Muscle of arm (tissue), 14 donors: ENCODE measurements around the gene MAP7D3. TPM values are rescaled to one million over a fixed set of nuclear protein-coding genes. Genes with fewer than 3 reads are reported as not detected.
"Not testable (repeated sequence)": the region's sequence is repeated elsewhere in the genome, so short reads cannot be mapped to it uniquely, and the experiment has no call there.

Source experiments
- DNase-seq: peaks from one replicate; pipeline ENCODE4 v3.0.0-alpha.2; 2013
- long read RNA-seq, 11 donors: transcript quantifications; one replicate each; lab custom pipeline, GENCODE V29; 2026
- polyA plus RNA-seq, 12 donors: library from polyadenylated mRNA; unstranded; fragments of 120-200 nt; gene quantifications; one replicate each; pipeline ENCODE4 v1.2.1, GENCODE V29; 2013; ENCODE audit not compliant: insufficient read length in 12 of 12

MAP7D3 gene, protein sequence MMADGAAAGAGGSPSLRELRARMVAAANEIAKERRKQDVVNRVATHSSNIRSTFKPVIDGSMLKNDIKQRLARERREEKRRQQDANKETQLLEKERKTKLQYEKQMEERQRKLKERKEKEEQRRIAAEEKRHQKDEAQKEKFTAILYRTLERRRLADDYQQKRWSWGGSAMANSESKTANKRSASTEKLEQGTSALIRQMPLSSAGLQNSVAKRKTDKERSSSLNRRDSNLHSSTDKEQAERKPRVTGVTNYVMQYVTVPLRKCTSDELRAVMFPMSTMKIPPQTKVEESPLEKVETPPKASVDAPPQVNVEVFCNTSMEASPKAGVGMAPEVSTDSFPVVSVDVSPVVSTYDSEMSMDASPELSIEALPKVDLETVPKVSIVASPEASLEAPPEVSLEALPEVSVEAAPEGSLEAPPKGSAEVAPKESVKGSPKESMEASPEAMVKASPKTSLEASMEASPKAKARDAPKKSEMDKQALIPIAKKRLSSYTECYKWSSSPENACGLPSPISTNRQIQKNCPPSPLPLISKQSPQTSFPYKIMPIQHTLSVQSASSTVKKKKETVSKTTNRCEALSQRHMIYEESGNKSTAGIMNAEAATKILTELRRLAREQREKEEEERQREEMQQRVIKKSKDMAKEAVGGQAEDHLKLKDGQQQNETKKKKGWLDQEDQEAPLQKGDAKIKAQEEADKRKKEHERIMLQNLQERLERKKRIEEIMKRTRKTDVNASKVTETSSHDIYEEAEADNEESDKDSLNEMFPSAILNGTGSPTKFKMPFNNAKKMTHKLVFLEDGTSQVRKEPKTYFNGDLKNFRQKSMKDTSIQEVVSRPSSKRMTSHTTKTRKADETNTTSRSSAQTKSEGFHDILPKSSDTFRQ
- 10 to 100 TPM in 11 of 12 donors, not detected in 1; 11.9 to 53.5 (median 17.0) TPM for polyA plus RNA-seq
- long read RNA-seq, donor 1 = 0 reads
- long read RNA-seq, donor 2 = 0 reads
- long read RNA-seq, donor 3 = 0 reads
- long read RNA-seq, donor 4 = 0 reads
- long read RNA-seq, donor 5, full-length matches to known transcripts = 2 of 10 reads
- long read RNA-seq, donor 5, partial matches to known transcripts = 8 of 10 reads
- long read RNA-seq, donor 5, other reads (novel, unspliced or antisense) = 0 of 10 reads
- long read RNA-seq, donor 6 = 0 reads
- long read RNA-seq, donor 7 = 0 reads
- long read RNA-seq, donor 8, full-length matches to known transcripts = 3 of 8 reads
- long read RNA-seq, donor 8, partial matches to known transcripts = 5 of 8 reads
- long read RNA-seq, donor 8, other reads (novel, unspliced or antisense) = 0 of 8 reads
- long read RNA-seq, donor 9 = 0 reads
- long read RNA-seq, donor 10, full-length matches to known transcripts = 1 of 1 reads
- long read RNA-seq, donor 10, partial matches to known transcripts = 0 of 1 reads
- long read RNA-seq, donor 10, other reads (novel, unspliced or antisense) = 0 of 1 reads
- long read RNA-seq, donor 11, full-length matches to known transcripts = 1 of 1 reads
- long read RNA-seq, donor 11, partial matches to known transcripts = 0 of 1 reads
- long read RNA-seq, donor 11, other reads (novel, unspliced or antisense) = 0 of 1 reads

DNA sequence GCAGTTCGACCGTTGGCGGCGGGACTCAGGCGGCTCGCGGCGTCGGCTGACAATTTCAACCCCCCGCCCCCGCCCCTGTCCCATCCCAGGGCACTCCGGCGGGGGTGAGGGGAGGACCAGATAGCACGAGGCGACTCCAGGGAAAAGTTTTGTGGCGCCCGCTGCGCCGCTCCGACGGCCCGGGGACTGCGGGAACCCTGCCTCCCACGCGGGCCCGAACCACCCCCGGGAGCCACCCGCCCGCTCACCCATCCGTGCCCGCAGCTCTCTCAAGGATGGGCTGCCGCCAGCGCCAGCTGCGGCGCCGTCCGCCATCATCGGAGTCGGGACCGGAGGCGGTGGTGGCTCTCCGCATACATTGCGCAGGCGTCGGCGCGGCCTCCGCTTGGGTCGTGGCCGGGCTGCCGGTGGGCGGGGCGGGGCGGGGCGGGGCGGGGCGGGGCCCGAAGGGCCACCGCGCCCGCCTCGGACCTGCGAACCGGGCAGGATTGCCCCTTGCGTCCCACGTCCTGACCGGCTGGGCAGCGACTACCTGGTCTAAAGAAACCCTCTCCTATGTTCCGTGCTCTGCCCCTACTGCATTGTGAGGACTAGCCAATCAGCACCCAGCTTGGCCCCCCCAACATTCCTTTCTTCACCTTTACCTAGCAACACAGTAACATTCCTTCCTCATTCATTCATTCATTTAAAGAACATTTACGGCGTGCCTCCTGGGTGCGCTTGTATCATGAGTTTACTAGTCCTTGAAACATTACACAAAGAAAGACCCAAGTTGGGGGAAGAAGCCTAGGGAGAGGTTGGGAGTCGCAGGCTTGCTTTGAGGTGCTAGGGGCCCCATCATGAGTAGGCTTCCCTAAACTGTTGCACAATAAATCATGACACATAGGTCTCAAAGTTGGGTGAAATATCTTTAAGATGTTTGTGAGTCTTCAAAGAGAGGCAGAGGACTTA lies at the start of gene MAP7D3:
Gene MAP7D3, minus strand, starts transcription at position 360 of the 951 bp plus-strand sequence. Its CDS starts 42 bp downstream, at position 318.
- DNase-seq = peak; percentile 50

DNA sequence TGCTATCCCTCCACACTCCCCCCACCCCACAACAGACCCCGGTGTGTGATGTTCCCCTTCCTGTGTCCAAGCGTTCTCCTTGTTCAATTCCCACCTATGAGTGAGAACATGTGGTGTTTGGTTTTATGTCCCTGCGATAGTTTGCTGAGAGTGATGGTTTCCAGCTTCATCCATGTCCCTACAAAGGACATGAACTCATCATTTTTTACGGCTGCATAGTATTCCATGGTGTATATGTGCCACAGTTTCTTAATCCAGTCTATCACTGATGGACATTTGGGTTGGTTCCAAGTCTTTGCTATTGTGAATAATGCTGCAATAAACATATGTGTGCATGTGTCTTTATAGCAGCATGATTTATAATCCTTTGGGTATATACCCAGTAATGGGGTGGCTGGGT lies 49.5 kb upstream of the MAP7D3 start, which contains the start of gene ADGRG4:
Gene ADGRG4, plus strand, starts transcription at position 243 of the 400 bp plus-strand sequence. CDS start 7,815 bp downstream, outside the sequence.
- not testable (repeated sequence) for DNase-seq

DNA sequence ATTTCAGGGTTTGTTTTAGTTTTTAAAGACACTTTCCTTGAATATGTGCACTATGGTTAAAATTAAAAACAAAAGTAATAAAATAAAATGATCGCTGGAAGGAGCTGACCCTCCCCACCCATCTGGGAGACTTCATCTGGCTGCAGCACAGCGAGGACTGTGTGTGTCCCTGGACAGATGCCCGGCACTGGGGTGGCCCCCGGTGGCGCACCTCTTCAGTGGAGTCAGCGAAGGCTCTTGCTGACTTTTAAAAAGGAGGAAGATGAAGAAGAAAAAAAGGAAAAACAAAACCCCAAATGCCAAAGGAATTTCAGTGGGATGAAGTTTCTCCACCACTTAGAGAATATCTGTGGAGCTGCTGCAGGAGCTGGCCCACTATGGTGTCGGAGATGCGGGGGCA lies 44.2 kb upstream of the MAP7D3 start:
- no peak for DNase-seq

DNA sequence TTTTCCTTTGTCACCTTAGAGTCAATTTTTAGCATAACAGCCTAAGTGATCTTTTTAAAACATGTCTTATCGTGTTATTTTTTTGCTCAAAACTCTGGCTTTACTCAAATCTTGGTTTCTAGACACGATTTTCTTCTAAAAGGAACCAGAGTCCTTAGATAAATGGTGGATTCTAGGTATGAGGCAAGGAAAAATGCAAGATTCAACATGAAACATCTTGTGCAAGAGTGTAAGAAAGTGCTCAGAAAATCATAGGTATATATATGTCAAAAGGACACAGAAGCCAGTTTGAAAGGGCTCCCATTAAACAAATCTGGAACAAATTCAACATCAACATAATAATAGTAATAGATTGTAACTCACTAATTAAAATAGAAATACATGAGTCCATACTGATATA lies 41.5 kb upstream of the MAP7D3 start:
- no peak for DNase-seq

DNA sequence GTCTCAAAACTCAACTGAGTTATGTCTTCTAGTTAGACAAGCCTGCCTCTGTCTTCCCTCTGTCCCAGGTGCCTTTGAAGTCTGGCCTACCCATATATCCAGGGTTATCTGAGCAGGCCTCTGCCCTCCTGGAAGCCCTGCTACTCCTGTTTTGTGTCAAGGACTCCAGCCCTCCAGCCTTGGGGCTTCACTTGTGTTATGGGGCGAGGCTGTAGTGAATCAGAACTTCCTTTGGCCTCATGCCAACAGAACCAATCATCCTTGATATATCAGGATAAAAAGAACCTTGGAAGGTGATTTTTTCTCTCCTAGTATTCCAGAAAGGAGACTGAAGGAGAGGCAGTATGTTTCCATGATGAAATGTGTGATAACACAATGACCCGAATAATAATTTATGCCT lies 40.6 kb upstream of the MAP7D3 start:
- no peak for DNase-seq

DNA sequence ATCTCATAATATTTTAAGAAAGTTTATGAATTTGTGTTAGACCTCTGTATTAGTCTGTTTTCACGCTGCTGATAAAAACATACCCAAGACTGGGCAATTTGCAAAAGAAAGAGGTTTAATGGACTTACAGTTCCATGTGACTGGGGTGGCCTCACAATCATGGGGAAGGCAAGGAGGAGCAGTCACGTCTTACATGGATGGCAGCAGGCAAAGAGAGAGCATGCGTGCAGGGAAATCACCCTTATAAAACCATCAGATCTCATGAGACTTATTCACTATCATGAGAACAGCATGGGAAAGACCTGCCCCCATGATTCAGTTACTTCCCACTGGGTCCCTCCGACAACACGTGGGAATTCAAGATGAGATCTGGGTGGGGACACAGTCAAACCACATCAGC lies 35.2 kb upstream of the MAP7D3 start:
- DNase-seq = not testable (repeated sequence)

DNA sequence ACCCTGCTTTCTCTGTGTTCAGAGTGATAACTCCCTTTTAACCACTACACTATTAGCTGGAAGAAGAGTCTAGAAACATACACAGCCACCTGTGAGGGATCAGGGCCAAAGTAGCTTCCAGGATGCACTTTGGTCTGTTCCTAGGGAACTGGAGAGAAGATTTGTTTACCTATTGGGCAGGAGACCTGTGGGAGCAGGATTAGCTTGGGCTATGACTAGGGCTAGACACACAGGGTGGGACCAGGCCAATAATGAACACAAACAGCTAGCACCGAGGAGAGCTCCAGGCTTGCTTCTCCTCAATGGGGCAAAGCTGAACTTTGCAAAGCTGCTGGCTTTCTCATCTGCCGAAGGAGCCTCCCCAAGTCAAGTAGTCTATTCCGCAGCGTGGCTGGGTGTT lies 24.4 kb upstream of the MAP7D3 start:
- no peak for DNase-seq

DNA sequence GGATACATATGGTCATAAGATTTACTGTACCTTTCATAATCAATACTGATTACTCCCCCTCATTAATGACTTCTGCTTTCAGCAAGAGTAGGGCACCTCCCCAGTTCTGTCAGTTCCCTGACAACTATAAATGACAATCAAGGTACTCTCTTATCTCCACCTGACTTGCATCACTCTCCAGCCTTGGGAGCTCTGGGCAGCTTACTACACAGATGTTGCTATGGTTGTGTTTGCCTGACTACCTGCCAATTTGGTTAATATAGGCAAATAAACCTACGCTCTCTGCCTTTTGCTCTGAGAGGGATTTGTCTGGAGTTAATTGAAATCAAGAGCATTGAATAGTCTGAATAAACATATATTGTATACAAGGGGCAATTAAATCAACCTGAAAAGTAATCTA lies 22.8 kb upstream of the MAP7D3 start:
- no peak for DNase-seq

DNA sequence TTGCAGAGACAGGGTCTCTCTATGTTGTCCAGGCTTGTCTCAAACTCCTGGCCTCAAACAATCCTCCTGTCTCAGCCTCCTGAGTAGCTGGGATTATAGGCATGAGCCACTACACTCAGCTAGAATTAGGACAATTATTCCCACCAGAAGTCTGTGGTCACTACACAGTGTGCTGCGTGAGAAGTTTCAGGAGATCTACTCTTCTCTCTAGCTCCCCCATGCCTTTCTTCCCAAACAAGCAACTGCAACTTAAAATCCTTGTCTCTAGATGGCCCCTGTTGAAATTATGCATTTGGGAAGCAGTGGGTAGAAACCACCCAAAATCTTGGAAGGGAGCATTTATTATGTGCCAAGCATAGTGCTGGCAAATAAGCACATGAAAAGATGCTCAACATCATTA lies 21.1 kb upstream of the MAP7D3 start:
- DNase-seq = no peak

DNA sequence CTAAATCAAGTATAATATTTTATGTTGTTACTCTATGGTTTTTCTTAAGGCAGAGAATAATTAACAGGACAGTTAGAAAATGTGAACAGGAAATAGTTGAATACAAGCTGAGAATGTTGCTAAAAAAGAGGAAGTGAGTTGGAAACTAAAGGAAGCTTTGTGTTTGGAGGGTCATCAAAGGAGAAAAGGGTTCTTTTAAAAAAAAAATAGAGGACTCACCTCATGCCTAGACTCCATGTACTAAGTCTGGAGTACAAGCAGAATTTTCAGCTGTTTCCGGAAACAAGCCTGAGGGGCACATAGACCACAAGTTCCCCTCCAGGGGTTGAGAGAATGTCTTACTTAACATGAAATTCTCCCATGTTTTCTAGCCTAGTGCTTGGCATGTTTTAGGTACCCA lies 20.1 kb upstream of the MAP7D3 start:
- DNase-seq = no peak

DNA sequence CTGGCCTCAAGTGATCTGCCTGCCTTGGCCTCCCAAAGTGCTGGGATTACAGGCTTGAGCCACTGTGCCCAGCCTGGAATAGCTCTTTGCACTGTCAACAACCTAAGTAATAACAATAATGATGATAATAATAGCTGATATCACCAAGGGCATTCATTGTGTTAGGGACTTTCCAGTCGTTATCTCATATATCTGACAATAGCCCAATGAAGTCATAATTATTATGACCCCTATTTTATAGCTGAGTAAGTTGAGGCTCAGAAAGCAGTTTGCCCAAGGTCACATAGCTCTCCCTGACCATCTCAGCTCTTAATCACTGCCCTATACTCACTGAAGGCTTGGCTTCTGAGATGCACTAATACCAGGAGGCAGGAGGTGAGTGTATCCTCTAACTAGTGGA lies 18.7 kb upstream of the MAP7D3 start:
- DNase-seq = no peak

DNA sequence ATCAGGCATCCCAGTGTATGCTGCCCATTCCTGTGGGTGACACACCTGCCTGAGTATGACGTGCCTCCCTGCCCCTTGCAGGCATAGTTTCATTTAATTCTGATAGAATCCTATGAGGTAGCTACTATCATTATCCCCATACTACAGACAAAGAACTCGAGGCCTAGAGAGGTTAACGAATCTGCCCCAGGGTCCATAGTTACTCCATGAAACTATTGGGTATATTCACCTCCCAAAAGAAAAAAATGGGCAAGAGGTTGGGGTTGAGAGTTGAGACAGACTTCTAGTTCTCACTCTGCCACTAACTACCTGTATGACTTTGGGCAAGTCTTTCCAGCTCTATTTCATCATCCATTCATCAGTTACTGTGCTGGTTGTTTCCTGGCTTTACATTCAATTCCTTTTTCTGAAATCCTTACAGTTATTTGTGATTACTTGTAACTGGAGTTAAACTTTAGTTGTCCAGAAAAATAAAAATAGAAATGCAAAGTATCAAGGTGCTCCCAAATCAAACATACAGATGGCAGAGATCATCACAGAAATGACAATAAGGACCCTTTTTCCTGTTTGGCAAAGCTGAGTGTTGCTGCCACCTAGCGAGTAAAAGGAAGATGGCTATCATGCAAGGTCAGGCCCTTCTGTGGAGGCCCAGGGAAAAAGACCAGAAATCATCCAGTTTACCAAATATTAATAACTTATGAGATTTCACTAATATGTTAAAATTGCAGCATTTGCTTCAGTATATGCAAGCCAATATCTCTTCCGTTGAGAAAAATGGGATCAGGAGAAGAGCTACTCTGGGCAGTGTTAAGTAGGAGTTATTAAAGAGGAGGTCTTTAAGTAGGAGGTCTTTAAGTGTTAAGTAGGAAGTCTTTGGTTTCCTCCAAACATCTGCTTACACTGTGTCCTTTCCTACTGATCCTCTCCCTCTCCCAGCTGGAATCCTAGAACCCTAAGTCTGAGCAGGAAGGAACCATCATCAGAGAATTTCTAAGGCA lies 17.1 kb upstream of the MAP7D3 start:
- peak; percentile 55 for DNase-seq

DNA sequence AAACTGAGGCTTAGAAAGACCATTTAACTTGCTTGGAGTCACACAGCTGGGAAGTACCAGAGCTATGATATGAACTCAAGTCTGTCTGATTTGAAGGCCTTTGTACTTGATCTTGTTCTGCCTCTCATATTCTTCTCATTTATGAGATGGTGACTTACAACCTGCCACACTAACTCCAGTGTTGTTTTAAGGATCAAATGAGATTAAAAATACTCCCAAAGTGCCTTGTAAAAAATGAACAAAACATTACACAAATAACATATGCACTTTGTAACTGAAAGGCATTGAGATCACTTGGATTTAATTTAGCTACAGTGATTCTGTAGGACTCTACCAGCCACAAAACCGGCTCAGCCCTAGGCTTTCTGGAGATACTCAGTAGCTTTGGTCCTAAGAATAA lies 15.6 kb upstream of the MAP7D3 start:
- DNase-seq = no peak

DNA sequence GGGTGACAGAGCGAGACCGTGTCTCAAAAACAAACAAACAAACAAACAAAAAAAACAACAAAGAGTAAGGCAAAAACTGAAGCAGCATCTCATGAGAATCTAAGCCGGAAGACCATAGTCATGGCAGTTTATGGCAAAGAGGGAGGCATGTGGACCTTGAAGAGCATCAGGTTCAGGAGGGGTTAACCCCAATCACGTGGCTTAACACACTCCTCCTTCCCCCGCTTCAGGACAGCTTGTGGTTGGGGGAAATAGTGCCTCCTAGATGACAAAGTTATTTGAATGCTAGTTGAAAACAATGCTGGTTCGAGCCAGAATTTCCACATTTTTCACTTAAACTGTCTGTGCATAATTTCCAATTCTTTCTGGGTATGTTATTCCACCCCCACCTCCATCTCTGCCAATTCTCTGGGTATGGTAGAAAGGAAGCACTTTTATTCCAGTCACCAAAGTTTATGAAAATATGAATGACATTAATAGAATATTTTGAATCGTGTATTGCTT lies 11.7 kb upstream of the MAP7D3 start:
- DNase-seq = no peak

DNA sequence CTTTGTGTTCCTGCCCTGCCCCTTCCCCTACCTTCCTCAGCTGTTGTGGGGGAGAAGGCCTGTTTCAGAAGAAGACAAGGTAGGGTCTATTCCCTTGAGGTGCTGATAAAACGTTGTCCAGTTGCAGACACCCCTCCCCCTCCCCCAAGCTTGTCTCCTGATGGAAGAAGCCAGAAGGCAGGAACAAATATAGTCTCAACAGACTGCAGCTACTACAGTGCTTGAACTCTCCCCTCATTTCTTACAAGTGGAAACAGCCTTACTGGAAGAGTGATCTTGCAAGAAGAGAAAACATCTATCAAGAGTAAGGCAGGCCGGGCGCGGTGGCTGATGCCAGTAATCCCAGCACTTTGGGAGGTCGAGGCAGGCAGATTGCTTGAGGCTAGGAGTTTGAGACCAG lies 11.0 kb upstream of the MAP7D3 start:
- DNase-seq = no peak

DNA sequence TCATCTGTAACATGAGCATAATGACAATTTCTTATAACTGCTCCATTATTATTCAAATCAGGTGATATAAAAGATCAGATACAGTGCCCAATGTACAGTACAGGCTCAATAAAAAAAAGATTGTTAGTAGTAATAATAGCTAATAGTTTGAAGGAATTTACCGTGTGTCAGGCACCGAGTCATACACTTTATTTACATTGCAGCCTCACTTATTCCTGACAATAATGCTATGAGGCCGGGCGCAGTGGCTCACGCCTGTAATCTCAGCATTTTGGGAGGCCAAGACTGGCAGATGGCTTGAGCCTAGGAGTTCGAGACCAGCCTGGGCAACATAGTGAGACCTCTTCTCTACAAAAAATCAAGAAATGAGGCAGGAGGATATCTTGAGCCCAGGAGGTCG lies 10.1 kb upstream of the MAP7D3 start:
- no peak for DNase-seq

DNA sequence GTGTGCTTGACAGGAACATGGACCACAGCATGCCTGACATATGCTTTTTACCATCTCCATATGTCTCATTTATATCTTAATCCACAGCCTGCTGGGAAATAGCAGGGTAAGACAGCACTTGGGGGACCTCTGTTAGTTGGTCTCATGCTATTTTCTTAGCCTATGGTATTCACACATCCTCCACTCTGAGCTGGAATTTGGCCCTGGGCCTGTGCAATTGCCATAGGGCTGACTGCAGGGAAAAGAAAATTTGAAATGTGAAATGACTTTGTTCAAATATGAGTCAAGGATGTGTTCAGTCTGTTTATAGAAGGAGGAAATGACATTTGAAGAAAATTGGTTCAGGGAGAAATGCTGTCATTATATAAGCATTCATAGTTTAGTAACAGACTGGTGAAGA lies 9.6 kb upstream of the MAP7D3 start:
- no peak for DNase-seq

DNA sequence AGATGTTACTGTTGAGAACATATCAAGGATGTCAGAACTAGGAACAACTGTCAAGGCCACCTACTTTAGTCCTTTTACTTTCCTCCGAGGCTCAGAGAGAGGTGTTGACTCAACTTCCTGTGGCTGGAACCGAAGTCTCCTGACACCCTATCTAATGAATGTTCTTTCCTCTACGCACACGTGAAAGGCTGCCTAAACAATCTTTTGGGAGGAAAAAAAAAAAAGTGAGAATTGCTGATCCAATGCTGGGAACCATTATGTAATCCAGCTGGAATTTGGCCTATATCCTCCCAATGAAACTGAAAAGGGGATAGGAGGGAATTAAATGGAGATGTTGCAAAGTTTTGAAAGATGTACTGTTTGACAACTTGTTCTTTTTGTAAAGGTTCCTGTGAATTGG lies 8.3 kb upstream of the MAP7D3 start:
- DNase-seq = peak; percentile 55

DNA sequence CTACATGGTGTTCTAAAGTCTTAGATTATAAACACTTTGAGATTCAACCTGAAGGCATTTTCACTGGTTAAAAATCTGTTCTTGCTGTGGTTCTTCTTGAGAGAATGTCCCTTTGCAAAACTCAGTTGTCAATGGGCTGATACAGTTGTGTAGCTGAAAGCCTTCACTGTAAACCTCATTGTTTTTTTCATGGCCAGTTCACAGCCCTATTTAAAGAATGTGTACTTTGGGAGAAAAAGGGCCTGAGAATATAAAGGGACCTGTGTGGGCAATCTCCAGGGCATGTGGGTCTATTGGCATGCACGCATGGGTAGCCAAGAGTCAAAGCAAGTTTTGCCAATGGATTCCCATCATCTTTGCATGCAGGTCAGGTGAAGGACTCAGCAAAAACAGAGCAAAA lies 7.8 kb upstream of the MAP7D3 start:
- no peak for DNase-seq
